Fibroblast of lung (primary cell): Measurements from ENCODE around the gene POLR2I. TPM values are rescaled to one million over a fixed set of nuclear protein-coding genes. Genes with fewer than 3 reads are reported as not detected.

Experiments
- DNase-seq, 2 donors: peaks; one replicate each; pipeline versions ENCODE4 v3.0.0 to v3.0.0-alpha.2; 2010; ENCODE audit warnings: low read depth in 2 of 2
- H2AFZ ChIP-seq: 2 replicates; pipeline ENCODE4 v1.5.1; 2012; ENCODE audit warnings: low read length, control low read depth, inconsistent platforms
- H3K27ac ChIP-seq: 2 replicates; pipeline ENCODE4 v1.5.1; 2011; ENCODE audit warnings: low read length, control low read depth; ENCODE audit not compliant: insufficient read depth
- H3K27me3 ChIP-seq: 2 replicates; pipeline ENCODE4 v1.5.1; 2011; ENCODE audit warnings: mild to moderate bottlenecking, low read length; ENCODE audit not compliant: control insufficient read depth, insufficient read depth
- H3K36me3 ChIP-seq: 2 replicates; pipeline ENCODE4 v1.5.1; 2011; ENCODE audit warnings: low read length; ENCODE audit not compliant: control insufficient read depth, insufficient read depth
- H3K4me1 ChIP-seq: 2 replicates; pipeline ENCODE4 v1.5.1; 2011; ENCODE audit warnings: low read length; ENCODE audit not compliant: control insufficient read depth, insufficient read depth; ENCODE audit errors: extremely low read depth
- H3K4me2 ChIP-seq: 2 replicates; pipeline ENCODE4 v1.5.1; 2011; ENCODE audit warnings: low read length, control low read depth; ENCODE audit not compliant: insufficient read depth; ENCODE audit errors: extremely low read depth
- H3K4me3 ChIP-seq, 4 experiments: fragments of 200-600 bp in 1 of 4; sonication (generic) in 1 of 4; replicated peaks in 1 of 4; 2 replicates each; pipeline ENCODE4 v1.5.1; 2011 to 2016; ENCODE audit warnings: low read length in 4 of 4, low read depth in 3 of 4, mild to moderate bottlenecking in 3 of 4, control low read depth in 2 of 4, inconsistent platforms in 1 of 4, mixed read lengths in 1 of 4; ENCODE audit not compliant: insufficient read depth in 1 of 4; ENCODE audit errors: control extremely low read depth in 1 of 4
- H3K79me2 ChIP-seq: 2 replicates; pipeline ENCODE4 v1.5.1; 2012; ENCODE audit warnings: mild to moderate bottlenecking, low read length, inconsistent platforms; ENCODE audit not compliant: control insufficient read depth, insufficient read depth
- H3K9ac ChIP-seq: 2 replicates; pipeline ENCODE4 v1.5.1; 2011; ENCODE audit warnings: mild to moderate bottlenecking, low read length, control low read depth; ENCODE audit not compliant: insufficient read depth
- H3K9me3 ChIP-seq: 2 replicates; pipeline ENCODE4 v1.5.1; 2012; ENCODE audit warnings: low read depth, low read length; ENCODE audit not compliant: control insufficient read depth, insufficient read depth
- H4K20me1 ChIP-seq: 2 replicates; pipeline ENCODE4 v1.5.1; 2011; ENCODE audit warnings: low read length; ENCODE audit not compliant: control insufficient read depth, insufficient read depth; ENCODE audit errors: extremely low read depth
- CTCF ChIP-seq, 2 donors: IDR thresholded peaks in 1 of 2; conservative IDR thresholded peaks in 1 of 2; 1 replicate in 1 of 2; 2 replicates in 1 of 2; pipeline ENCODE4 v1.5.1; 2011 to 2012; ENCODE audit warnings: low read length in 2 of 2, control low read depth in 1 of 2, inconsistent platforms in 1 of 2, low read depth in 1 of 2, mild to moderate bottlenecking in 1 of 2
- EZH2 ChIP-seq: IDR thresholded peaks from 2 replicates; pipeline ENCODE4 v1.5.1; 2012; ENCODE audit warnings: low read length, control low read depth, mild to moderate bottlenecking; ENCODE audit errors: missing control alignments
- polyA plus RNA-seq, 2 donors: library from polyadenylated mRNA; depleted of rRNA in 1 of 2; stranded (reverse) in 1 of 2; unstranded in 1 of 2; fragments of >200 nt; gene quantifications; 2 replicates each; pipeline ENCODE4 v1.2.1, GENCODE V29; 2011 to 2012; ENCODE audit warnings: missing spikeins in 1 of 2
- total RNA-seq: library from RNA; depleted of rRNA; stranded (reverse); fragments of >200 nt; gene quantifications from 2 replicates; pipeline ENCODE4 v1.2.1, GENCODE V29; 2014

POLR2I gene
- total and polyA plus RNA-seq, 2 donors (not counting 1 experiment from before 2014, with no cell fraction given), result 36.1 to 97.6 TPM

DNA sequence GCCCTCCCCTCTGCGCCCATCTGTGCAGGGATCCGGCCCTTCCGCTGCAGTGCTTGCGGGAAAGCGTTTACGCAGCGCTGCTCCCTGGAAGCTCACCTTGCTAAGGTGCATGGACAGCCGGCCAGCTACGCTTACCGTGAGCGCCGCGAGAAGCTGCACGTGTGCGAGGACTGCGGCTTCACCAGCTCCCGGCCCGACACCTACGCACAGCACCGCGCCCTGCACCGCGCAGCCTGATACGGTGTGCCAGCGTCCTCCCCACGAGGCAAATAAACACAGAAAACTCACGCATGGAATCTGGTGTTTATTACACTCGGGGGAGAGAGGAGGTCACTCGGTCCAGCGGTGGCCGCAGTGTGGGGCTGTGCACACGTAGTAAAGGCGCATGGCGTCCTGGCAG is 1.2 kb downstream of the POLR2I start:
- H3K9ac ChIP-seq, result no peak overlapping the region
- no peaks in the 10 kb centered on the region for H3K9me3 ChIP-seq
- H3K27me3 ChIP-seq, result no peaks in the 10 kb centered on the region
- TF ChIP-seq EZH2 (no peak), CTCF (conservative IDR thresholded peaks at IDR 0.05 in 1 of 2, IDR thresholded peaks at IDR 0.05 in 1 of 2; ENCODE audit: low read depth in 1 of 2, low read length in 2 of 2) (no peak)
- no peaks in the 10 kb centered on the region for H4K20me1 ChIP-seq
- peaks cover 21% of the 10 kb centered on the region for H3K79me2 ChIP-seq
- H2AFZ ChIP-seq, result no peak overlapping the region
- H3K4me2 ChIP-seq, result peak overlapping the region; percentile 100
- peaks cover 15% of the 10 kb centered on the region for H3K36me3 ChIP-seq
- H3K4me1 ChIP-seq, result peaks cover 10% of the 10 kb centered on the region
- no peak for DNase-seq
- H3K27ac ChIP-seq, result no peak overlapping the region
- H3K4me3 ChIP-seq, result peak overlapping the region; percentile 71 to 90 (median 75)

DNA sequence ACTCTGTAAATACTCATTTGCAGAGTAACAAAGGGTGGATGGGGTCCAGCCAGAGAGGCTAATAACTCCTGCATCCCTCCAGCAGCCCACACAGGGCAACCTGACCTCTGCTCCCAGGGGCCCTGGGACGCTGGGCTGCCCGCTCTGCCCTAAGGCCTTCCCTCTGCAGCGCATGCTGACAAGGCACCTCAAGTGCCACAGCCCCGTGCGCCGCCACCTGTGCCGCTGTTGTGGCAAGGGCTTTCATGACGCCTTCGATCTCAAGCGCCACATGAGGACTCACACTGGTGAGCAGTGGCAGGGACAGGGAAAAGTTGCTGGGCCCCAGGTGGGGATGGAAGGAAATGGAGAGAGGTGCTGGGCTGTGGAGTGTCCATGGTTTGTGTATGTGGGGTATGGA is 2.0 kb downstream of the POLR2I start:
- Histone ChIP-seq H3K4me2 (no peak overlapping the region), H2AFZ (no peak overlapping the region), H3K4me3 (no peak overlapping the region), H3K9ac (no peak overlapping the region), H3K27me3 (no peaks in the 10 kb centered on the region), H3K9me3 (no peaks in the 10 kb centered on the region), H4K20me1 (no peaks in the 10 kb centered on the region), H3K79me2 (peaks cover 21% of the 10 kb centered on the region), H3K4me1 (peaks cover 10% of the 10 kb centered on the region), H3K36me3 (peaks cover 11% of the 10 kb centered on the region), H3K27ac (no peak overlapping the region)
- TF ChIP-seq CTCF (conservative IDR thresholded peaks at IDR 0.05 in 1 of 2, IDR thresholded peaks at IDR 0.05 in 1 of 2; ENCODE audit: low read depth in 1 of 2, low read length in 2 of 2), result no peak
- no peak for TF ChIP-seq EZH2
- DNase-seq, result no peak

DNA sequence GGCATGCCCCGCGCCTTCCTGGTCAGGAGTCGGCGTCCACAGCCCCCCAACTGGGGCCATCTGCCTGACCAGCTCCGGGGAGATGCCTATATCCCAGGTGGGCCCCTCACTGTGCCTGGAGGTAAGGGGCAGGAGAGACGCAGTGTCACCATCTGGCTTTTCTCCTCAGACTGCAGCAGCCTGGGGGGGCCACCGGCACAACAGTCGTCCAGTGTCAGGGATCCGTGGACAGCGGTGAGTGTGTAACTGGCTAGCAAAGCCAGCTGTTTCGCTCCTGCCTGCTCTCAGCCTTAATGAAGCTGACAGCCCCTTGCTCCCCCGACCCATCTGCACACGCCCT is 3.5 kb downstream of the POLR2I start:
- no peaks in the 10 kb centered on the region for H3K9me3 ChIP-seq
- peaks cover 9% of the 10 kb centered on the region for H3K36me3 ChIP-seq
- no peak for DNase-seq
- H3K9ac ChIP-seq, result no peak overlapping the region
- H2AFZ ChIP-seq, result no peak overlapping the region
- H3K4me1 ChIP-seq, result peaks cover 8% of the 10 kb centered on the region
- no peaks in the 10 kb centered on the region for H4K20me1 ChIP-seq
- no peaks in the 10 kb centered on the region for H3K27me3 ChIP-seq
- no peak for TF ChIP-seq EZH2
- no peak for TF ChIP-seq CTCF (conservative IDR thresholded peaks at IDR 0.05 in 1 of 2, IDR thresholded peaks at IDR 0.05 in 1 of 2; ENCODE audit: low read depth in 1 of 2, low read length in 2 of 2)
- H3K27ac ChIP-seq, result no peak overlapping the region
- peaks cover 13% of the 10 kb centered on the region for H3K79me2 ChIP-seq
- no peak overlapping the region for H3K4me3 ChIP-seq
- no peak overlapping the region for H3K4me2 ChIP-seq
